Left ventricle myocardium inferior (tissue), 1 donor: ENCODE measurements around the gene PLEKHO1. TPM values are rescaled to one million over a fixed set of nuclear protein-coding genes. Genes with fewer than 3 reads are reported as not detected.
"Not testable (repeated sequence)": the region's sequence is repeated elsewhere in the genome, so short reads cannot be mapped to it uniquely, and the experiment has no call there.

ENCODE experiments used
- DNase-seq: peaks from one replicate; pipeline ENCODE4 v3.0.0-alpha.2; 2020
- H3K27ac ChIP-seq: fragments of 200-600 bp; replicated peaks from 2 replicates; pipeline ENCODE4 v1.8.0; 2021
- H3K27me3 ChIP-seq: fragments of 200-600 bp; 2 replicates; pipeline ENCODE4 v1.8.0; 2021; ENCODE audit warnings: low read depth
- H3K36me3 ChIP-seq: fragments of 200-600 bp; 2 replicates; pipeline ENCODE4 v1.8.0; 2021
- H3K4me1 ChIP-seq: fragments of 200-600 bp; 2 replicates; pipeline ENCODE4 v1.8.0; 2021
- H3K4me3 ChIP-seq: fragments of 200-600 bp; 2 replicates; pipeline ENCODE4 v1.8.0; 2021; ENCODE audit warnings: mild to moderate bottlenecking, moderate library complexity
- H3K9me3 ChIP-seq: fragments of 200-600 bp; replicated peaks from 2 replicates; pipeline ENCODE4 v1.8.0; 2021
- CTCF ChIP-seq: fragments of 200-600 bp; IDR thresholded peaks from 2 replicates; pipeline ENCODE4 v1.8.0; 2021; ENCODE audit warnings: antibody characterized with exemption, mild to moderate bottlenecking, borderline replicate concordance
- intact Hi-C: fragments of 100-400 bp; cut with micrococcal nuclease; formaldehyde crosslinking; loops from one replicate; pipeline ENCODE4 v1.11.0; 2022
- total RNA-seq: library from RNA; stranded (reverse); fragmentation: NEBNext Ultra II Directional; extraction: Animal tissue kit (Norgen Biotek cat#: 25700); gene quantifications from one replicate; pipeline ENCODE4 v1.2.1, GENCODE V29; 2021
- donor health status: DM: no; HTN: yes; CAD: no; lungs with severe emphysema.

The PLEKHO1 gene
- total RNA-seq, 1 donor from 2014 or later = 49.4 TPM

DNA sequence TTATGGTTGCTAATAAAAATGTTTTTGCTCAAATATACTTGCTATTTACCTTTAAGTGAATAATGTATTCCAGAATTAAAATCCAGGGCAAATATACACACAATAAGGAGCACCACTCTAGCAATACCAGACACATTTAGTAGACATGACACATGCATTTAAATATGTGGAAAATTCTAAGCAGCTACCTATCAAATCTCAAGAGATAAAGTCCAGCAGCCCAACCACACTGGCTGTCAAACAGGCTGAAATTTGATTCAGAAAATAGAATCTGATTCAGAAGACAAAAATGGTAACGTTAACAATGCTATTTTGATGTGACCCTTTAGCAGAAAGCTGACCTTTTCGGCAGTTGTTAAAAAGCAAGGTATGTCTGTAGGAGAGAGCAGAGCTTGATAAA, 42.3 kb downstream of the PLEKHO1 start:
- Histone ChIP-seq H3K4me1 (peaks cover 8% of the 10 kb centered on the region), H3K4me3 (no peak overlapping the region), H3K9me3 (peaks cover 6% of the 10 kb centered on the region), H3K27ac (peak overlapping the region; percentile 77), H3K36me3 (no peaks in the 10 kb centered on the region), H3K27me3 (no peaks in the 10 kb centered on the region)
- no peak for DNase-seq
- TF ChIP-seq CTCF = no peak
- intact Hi-C loops = no loop called here

DNA sequence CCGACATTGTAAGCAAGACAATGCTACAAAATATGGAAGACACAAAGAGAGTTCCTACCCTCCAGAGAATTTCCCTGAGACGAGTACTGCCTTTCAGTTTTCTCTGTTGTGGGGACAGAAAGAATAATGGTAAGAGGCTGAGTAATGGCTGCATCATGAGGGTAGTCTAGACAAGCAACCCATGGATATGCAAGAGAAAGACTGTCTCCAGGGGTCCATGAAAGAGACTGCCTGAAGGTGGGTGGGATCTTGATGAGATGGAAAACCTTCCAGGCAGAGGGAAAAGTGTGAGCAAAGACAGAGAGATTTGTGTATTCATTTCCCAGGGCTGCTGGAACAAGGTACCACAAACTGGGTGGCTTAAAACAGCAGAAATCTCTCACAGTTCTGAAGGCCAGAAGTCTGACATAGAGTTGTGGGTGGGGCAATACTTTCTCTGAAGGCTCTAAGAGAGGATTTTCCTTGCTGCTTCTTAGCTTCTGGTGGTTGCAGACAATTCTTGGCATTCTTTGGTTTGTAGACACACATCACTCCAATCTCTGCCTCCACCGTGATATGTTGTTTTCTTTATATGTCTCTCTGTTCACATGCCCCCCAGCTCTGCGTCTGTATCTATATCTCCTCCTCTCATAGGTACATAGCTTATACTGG, 44.8 kb downstream of the PLEKHO1 start:
- DNase-seq = no peak
- intact Hi-C loops = no loop called here

DNA sequence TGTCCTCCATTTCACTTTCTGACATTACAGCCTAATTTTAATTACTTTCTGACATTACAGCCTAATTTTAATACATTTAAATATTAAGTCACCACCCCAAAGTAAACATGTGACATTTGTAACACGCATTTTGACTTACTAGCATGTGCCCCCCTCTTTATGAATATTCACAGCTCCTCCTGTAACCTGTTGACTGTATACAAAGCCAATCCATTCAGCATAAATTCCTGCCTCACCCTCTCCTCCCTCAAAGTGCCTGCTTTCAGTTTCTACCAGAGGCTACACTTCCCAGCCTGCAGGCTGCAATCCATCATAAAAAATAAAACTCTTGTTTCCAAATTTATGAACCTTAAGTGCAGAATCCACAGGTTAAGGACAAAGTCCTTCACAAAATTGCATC, 46.7 kb downstream of the PLEKHO1 start:
- Histone ChIP-seq H3K9me3 (peaks cover under 1% of the 10 kb centered on the region), H3K27ac (no peak overlapping the region), H3K36me3 (no peaks in the 10 kb centered on the region), H3K4me3 (no peak overlapping the region), H3K4me1 (no peaks in the 10 kb centered on the region), H3K27me3 (no peaks in the 10 kb centered on the region)
- intact Hi-C loops = no loop called here
- no peak for DNase-seq
- no peak for TF ChIP-seq CTCF

More for the DNA sequence above, 44.8 kb downstream of the PLEKHO1 start:
- Histone ChIP-seq H3K4me1 (no peaks in the 10 kb centered on the region), H3K27ac (no peak overlapping the region), H3K4me3 (no peak overlapping the region), H3K27me3 (no peaks in the 10 kb centered on the region), H3K36me3 (no peaks in the 10 kb centered on the region), H3K9me3 (peaks cover 6% of the 10 kb centered on the region)
- TF ChIP-seq CTCF = no peak

DNA sequence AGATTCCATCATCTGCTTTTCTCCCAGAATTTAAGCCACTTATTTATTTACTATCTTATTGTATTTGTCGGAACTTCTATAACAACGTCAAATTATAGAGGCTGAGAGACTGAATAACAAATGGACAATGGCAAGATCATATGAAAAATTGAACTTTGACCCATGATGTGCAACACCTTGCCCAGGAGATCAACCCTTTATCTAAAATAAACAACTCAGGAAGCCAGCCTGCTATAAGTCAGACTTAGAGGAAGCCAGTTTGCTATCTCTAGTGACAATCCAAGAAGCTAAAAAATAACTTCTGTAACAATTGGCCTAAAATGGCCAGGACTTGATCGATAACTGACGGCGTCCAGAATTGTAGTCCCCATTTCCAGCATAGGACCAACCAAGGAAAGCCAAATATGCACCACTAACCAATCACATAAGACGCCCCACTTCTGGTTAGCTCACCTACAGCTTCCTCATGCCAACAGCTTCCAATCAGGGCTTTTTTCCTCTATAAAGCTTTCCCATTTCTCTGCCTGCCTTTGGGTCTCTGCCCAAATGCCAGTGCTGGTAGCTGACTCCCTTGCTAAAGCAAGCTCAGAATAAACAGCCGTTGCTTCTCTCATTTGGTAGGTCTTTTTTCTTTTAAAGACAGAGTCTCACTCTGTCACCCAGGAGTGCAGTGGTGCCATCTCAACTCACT, 57.7 kb downstream of the PLEKHO1 start:
- no peak for TF ChIP-seq CTCF
- no peak for DNase-seq
- no peak overlapping the region for H3K4me3 ChIP-seq
- H3K27me3 ChIP-seq = no peaks in the 10 kb centered on the region
- intact Hi-C loops = no loop called here
- H3K9me3 ChIP-seq = no peaks in the 10 kb centered on the region
- H3K4me1 ChIP-seq = no peaks in the 10 kb centered on the region
- H3K27ac ChIP-seq = no peak overlapping the region
- no peaks in the 10 kb centered on the region for H3K36me3 ChIP-seq

- H3K4me1 ChIP-seq, H3K9me3 ChIP-seq, H3K36me3 ChIP-seq, H3K4me3 ChIP-seq, intact Hi-C loops, DNase-seq, H3K27me3 ChIP-seq, H3K27ac ChIP-seq: not testable (repeated sequence)
Observed at GRCh38 chr1:150208460-150208859, 58.7 kb downstream of the PLEKHO1 start.

Other genes starting within 250 kb of the PLEKHO1 start
- gene SV2A, start 232.1 kb upstream of the PLEKHO1 start, total RNA-seq = 0.44 TPM
- 25.3 TPM for gene SF3B4, start 222.1 kb upstream of the PLEKHO1 start, total RNA-seq
- gene MTMR11, start 213.0 kb upstream of the PLEKHO1 start, total RNA-seq = 4.9 TPM
- 23.8 TPM for gene OTUD7B, start 139.2 kb upstream of the PLEKHO1 start, total RNA-seq
- gene VPS45, start 82.1 kb upstream of the PLEKHO1 start, total RNA-seq = 54.4 TPM
- gene ANP32E, start 86.2 kb downstream of the PLEKHO1 start, total RNA-seq = 29.3 TPM
- gene CA14, start 107.9 kb downstream of the PLEKHO1 start, total RNA-seq = 3.1 TPM
- gene APH1A, start 119.1 kb downstream of the PLEKHO1 start, total RNA-seq = 49.3 TPM
- gene C1orf54, start 122.9 kb downstream of the PLEKHO1 start, total RNA-seq = 9.0 TPM
- gene CIART, start 132.6 kb downstream of the PLEKHO1 start, total RNA-seq = 8.7 TPM
- 72.5 TPM for gene MRPS21, start 143.9 kb downstream of the PLEKHO1 start, total RNA-seq
- gene PRPF3, start 171.6 kb downstream of the PLEKHO1 start, total RNA-seq = 19.3 TPM
- gene RPRD2, start 214.2 kb downstream of the PLEKHO1 start, total RNA-seq = 22.9 TPM